ENCODE data around the gene BNC2. TPM values are rescaled to one million over a fixed set of nuclear protein-coding genes. Genes with fewer than 3 reads are reported as not detected.

The BNC2 gene
- total RNA-seq, 2 experiments from 2014 or later = not detected

DNA sequence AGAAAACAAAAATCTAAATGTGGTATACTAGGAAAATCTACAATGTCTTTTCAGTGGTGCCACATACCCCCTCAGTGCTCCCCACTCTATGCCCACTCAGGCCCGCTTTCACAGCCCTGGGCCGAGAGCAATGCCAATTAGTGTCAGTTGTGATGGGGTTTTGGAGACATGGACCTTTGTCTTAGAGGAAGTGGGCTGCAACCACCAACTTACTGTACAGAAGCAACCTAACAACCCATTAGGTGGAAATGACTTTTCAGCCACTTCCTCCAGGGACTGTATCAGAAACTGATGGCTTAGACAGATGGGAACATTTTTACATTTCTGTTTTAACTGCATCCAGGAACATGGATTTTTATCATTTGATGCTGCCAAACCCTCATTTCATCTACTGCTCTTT lies 268.0 kb downstream of the BNC2 start:
- TF ChIP-seq, protein P1, sequence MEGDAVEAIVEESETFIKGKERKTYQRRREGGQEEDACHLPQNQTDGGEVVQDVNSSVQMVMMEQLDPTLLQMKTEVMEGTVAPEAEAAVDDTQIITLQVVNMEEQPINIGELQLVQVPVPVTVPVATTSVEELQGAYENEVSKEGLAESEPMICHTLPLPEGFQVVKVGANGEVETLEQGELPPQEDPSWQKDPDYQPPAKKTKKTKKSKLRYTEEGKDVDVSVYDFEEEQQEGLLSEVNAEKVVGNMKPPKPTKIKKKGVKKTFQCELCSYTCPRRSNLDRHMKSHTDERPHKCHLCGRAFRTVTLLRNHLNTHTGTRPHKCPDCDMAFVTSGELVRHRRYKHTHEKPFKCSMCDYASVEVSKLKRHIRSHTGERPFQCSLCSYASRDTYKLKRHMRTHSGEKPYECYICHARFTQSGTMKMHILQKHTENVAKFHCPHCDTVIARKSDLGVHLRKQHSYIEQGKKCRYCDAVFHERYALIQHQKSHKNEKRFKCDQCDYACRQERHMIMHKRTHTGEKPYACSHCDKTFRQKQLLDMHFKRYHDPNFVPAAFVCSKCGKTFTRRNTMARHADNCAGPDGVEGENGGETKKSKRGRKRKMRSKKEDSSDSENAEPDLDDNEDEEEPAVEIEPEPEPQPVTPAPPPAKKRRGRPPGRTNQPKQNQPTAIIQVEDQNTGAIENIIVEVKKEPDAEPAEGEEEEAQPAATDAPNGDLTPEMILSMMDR (IDR thresholded peaks at IDR 0.05) = no peak
- ChIA-PET POLR2A (no interaction called here), CTCF (no interaction called here)
- Mint-ChIP-seq H3K4me3 (no peak overlapping the region), H3K27me3 (no peaks in the 10 kb centered on the region), H3K36me3 (ENCODE audit: low read depth) (no peaks in the 10 kb centered on the region), H3K27ac (no peak overlapping the region), H3K4me1 (ENCODE audit: low read depth) (no peaks in the 10 kb centered on the region), H3K9me3 (no peaks in the 10 kb centered on the region)
- no peaks in the 10 kb centered on the region for H3K36me3 ChIP-seq (ENCODE audit: insufficient read depth, low read length)
- H3K27ac ChIP-seq (ENCODE audit: low read depth in 1 of 2, low read length in 2 of 2) = no peak overlapping the region
- intact Hi-C loops (cut with DNase I, micrococcal nuclease) = no loop called here
- DNase-seq = peak in 1 of 14 experiments; percentile 0
- H3K4me1 ChIP-seq (ENCODE audit: insufficient read depth, low read length) = no peaks in the 10 kb centered on the region
- H3K27me3 ChIP-seq (ENCODE audit: control insufficient read depth in 1 of 2, insufficient read depth in 2 of 2, low read length in 2 of 2) = no peaks in the 10 kb centered on the region
- peaks cover 0 to 15% of the 10 kb centered on the region in 2 experiments for H3K9me3 ChIP-seq (ENCODE audit: control insufficient read depth in 1 of 2, insufficient read depth in 1 of 2, low read length in 2 of 2)
- no peak overlapping the region for H3K4me3 ChIP-seq (ENCODE audit: low read length)
- no peak for ATAC-seq (ENCODE audit: poor library complexity)

DNA sequence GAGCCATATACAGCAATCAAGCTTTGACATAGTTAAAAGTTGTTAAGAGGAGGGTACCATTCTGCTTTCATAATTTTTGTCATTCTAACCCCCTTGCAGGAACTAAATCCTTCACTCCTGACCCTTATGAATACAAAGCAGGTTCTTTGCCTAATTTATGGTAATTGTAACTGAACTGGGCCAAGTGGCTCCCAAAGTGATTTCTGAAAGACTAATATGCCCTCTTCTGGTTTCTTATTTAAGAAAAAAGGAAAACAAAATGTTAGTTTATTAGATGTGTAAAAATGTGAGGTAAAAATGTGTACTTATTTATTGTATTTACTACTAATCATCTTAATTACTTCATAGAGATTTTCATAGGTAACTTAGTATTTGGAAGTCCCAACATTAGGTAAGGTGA lies 268.5 kb downstream of the BNC2 start:
- Histone ChIP-seq H3K27me3 (ENCODE audit: control insufficient read depth in 1 of 2, insufficient read depth in 2 of 2, low read length in 2 of 2) (no peaks in the 10 kb centered on the region), H3K4me1 (ENCODE audit: insufficient read depth, low read length) (no peaks in the 10 kb centered on the region), H3K4me3 (ENCODE audit: low read length) (no peak overlapping the region), H3K27ac (ENCODE audit: low read depth in 1 of 2, low read length in 2 of 2) (no peak overlapping the region), H3K36me3 (ENCODE audit: insufficient read depth, low read length) (no peaks in the 10 kb centered on the region), H3K9me3 (ENCODE audit: control insufficient read depth in 1 of 2, insufficient read depth in 1 of 2, low read length in 2 of 2) (peaks cover 0 to 13% of the 10 kb centered on the region in 2 experiments)
- Mint-ChIP-seq H3K27me3 (no peaks in the 10 kb centered on the region), H3K4me1 (ENCODE audit: low read depth) (no peaks in the 10 kb centered on the region), H3K36me3 (ENCODE audit: low read depth) (no peaks in the 10 kb centered on the region), H3K9me3 (no peaks in the 10 kb centered on the region), H3K27ac (no peak overlapping the region), H3K4me3 (no peak overlapping the region)
- TF ChIP-seq, protein P1 (IDR thresholded peaks at IDR 0.05) = no peak
- POLR2A ChIA-PET = no interaction called here
- intact Hi-C loops (cut with DNase I, micrococcal nuclease) = no loop called here
- CTCF ChIA-PET = no interaction called here
- no peak for ATAC-seq (ENCODE audit: poor library complexity)
- no peak for DNase-seq

DNA sequence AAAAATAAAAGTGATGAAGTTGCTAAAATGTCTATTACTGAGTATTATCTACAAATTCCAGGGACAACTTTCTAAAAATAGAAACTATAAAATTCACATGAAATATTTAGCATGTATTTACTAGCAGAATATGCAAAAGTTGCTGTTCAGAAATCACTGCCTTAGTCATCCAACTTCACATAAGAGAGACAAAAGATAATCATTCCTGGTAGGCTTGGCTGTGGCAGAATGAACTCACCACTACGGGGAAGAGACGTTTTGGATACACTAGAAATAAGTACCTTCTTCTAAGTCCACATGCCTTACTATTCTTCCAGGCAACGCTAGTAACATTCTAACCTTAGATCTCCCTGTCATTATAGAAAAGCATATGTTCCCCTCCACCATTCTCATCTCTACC lies 272.2 kb downstream of the BNC2 start:
- Histone ChIP-seq H3K27ac (ENCODE audit: low read depth in 1 of 2, low read length in 2 of 2) (no peak overlapping the region), H3K9me3 (ENCODE audit: control insufficient read depth in 1 of 2, insufficient read depth in 1 of 2, low read length in 2 of 2) (peaks cover 0 to 7% of the 10 kb centered on the region in 2 experiments), H3K36me3 (ENCODE audit: insufficient read depth, low read length) (no peaks in the 10 kb centered on the region), H3K27me3 (ENCODE audit: control insufficient read depth in 1 of 2, insufficient read depth in 2 of 2, low read length in 2 of 2) (no peaks in the 10 kb centered on the region), H3K4me1 (ENCODE audit: insufficient read depth, low read length) (no peaks in the 10 kb centered on the region), H3K4me3 (ENCODE audit: low read length) (no peak overlapping the region)
- Mint-ChIP-seq H3K4me1 (ENCODE audit: low read depth) (no peaks in the 10 kb centered on the region), H3K4me3 (no peak overlapping the region), H3K27ac (no peak overlapping the region), H3K36me3 (ENCODE audit: low read depth) (no peaks in the 10 kb centered on the region), H3K9me3 (no peaks in the 10 kb centered on the region), H3K27me3 (no peaks in the 10 kb centered on the region)
- CTCF ChIA-PET = no interaction called here
- POLR2A ChIA-PET = no interaction called here
- ATAC-seq (ENCODE audit: poor library complexity) = no peak
- TF ChIP-seq, protein P1 (IDR thresholded peaks at IDR 0.05) = no peak
- intact Hi-C loops (cut with DNase I, micrococcal nuclease) = no loop called here
- no peak for DNase-seq
